Spleen (tissue), 11 donors: ENCODE measurements around the gene GFER. TPM values are rescaled to one million over a fixed set of nuclear protein-coding genes. Genes with fewer than 3 reads are reported as not detected.

Source experiments
- DNase-seq: peaks from one replicate; pipeline ENCODE4 v3.0.0-alpha.2; 2020
- H3K27ac ChIP-seq, 8 donors: fragments of 200-600 bp; sonication (generic) in 7 of 8; 1 replicate in 4 of 8; 2 replicates in 4 of 8; pipeline versions ENCODE4 v1.5.0 to v1.8.0; 2016 to 2021; ENCODE audit warnings: inconsistent platforms in 4 of 8, mild to moderate bottlenecking in 4 of 8, moderate library complexity in 1 of 8
- H3K27me3 ChIP-seq, 7 donors: fragments of 200-600 bp; sonication (generic) in 6 of 7; replicated peaks in 1 of 7; 1 replicate in 4 of 7; 2 replicates in 3 of 7; pipeline versions ENCODE4 v1.5.0 to v1.8.0; 2016 to 2021; ENCODE audit warnings: inconsistent platforms in 3 of 7, mild to moderate bottlenecking in 1 of 7
- H3K36me3 ChIP-seq, 6 donors: fragments of 200-600 bp; sonication (generic) in 5 of 6; 1 replicate in 4 of 6; 2 replicates in 2 of 6; pipeline versions ENCODE4 v1.5.0 to v1.8.0; 2016 to 2021; ENCODE audit warnings: inconsistent platforms in 2 of 6
- H3K4me1 ChIP-seq, 6 donors: fragments of 200-600 bp; sonication (generic) in 5 of 6; 1 replicate in 3 of 6; 2 replicates in 3 of 6; pipeline versions ENCODE4 v1.5.0 to v1.8.0; 2016 to 2021; ENCODE audit warnings: inconsistent platforms in 3 of 6
- H3K4me3 ChIP-seq, 8 donors: fragments of 200-600 bp; sonication (generic) in 7 of 8; 1 replicate in 4 of 8; 2 replicates in 4 of 8; pipeline versions ENCODE4 v1.5.0 to v1.8.0; 2016 to 2021; ENCODE audit warnings: inconsistent platforms in 4 of 8, mild to moderate bottlenecking in 4 of 8, moderate library complexity in 2 of 8
- H3K9me3 ChIP-seq, 8 donors: fragments of 200-600 bp; sonication (generic) in 7 of 8; 1 replicate in 4 of 8; 2 replicates in 4 of 8; pipeline versions ENCODE4 v1.5.0 to v1.8.0; 2016 to 2021; ENCODE audit warnings: inconsistent platforms in 4 of 8
- POLR2A ChIP-seq, 3 donors: fragments of 450-650 bp; IDR thresholded peaks; one replicate each; pipeline ENCODE4 v1.5.1; 2017; ENCODE audit warnings: antibody characterized with exemption in 3 of 3, mild to moderate bottlenecking in 1 of 3
- POLR2AphosphoS5 ChIP-seq, 3 donors: sonication (generic); formaldehyde crosslinking; IDR thresholded peaks; one replicate each; pipeline ENCODE4 v1.5.1; 2017; ENCODE audit warnings: antibody characterized with exemption in 3 of 3
- WGBS, 5 donors: extraction: QIAGEN DNeasy Blood & Tissue Kit in 3 of 5; methylation state at CpG; one replicate each; pipeline versions ENCODE4 v1.1.5 to v1.1.7; 2013 to 2018; 5-methylcytosine and 5-hydroxymethylcytosine counted together
- intact Hi-C: fragments of 100-400 bp; cut with DNase I; formaldehyde crosslinking; loops from one replicate; pipeline ENCODE4 v1.15.0; 2023; ENCODE audit warnings: low total_unique reads
- polyA plus RNA-seq, 3 donors: library from polyadenylated mRNA; stranded (reverse); fragments of 200-250 nt; gene quantifications; one replicate each; pipeline ENCODE4 v1.2.1, GENCODE V29; 2013
- total RNA-seq, 7 donors: library from RNA; depleted of rRNA in 3 of 7; stranded (reverse); fragments of >200 nt in 3 of 7; fragmentation: NEBNext Ultra II Directional in 4 of 7; extraction: Animal tissue kit (Norgen Biotek cat#: 25700) in 4 of 7; gene quantifications; one replicate each; pipeline versions ENCODE4 v1.1.0 to v1.2.1, GENCODE V29; 2016 to 2021
- TF ChIP-seq, protein P1 (sequence below), 11 experiments: fragments of 200-600 bp in 7 of 11; fragments of 450-650 bp in 4 of 11; sonication (generic) in 4 of 11; IDR thresholded peaks in 8 of 11; conservative IDR thresholded peaks in 3 of 11; 1 replicate in 7 of 11; 2 replicates in 4 of 11; pipeline versions ENCODE4 v1.4.0 to v1.8.0; 2016 to 2021; ENCODE audit warnings: antibody characterized with exemption in 11 of 11, inconsistent platforms in 4 of 11, mild to moderate bottlenecking in 1 of 11
- donor health status: healthy with polysubstance abuse.
- donor health status: DM: no; HTN: no; CAD: no; lungs with moderate emphysema.
- donor health status: DM: no; HTN: no; CAD: no.
- donor health status: Bipolar disorder and iron deficiency.
- donor health status: healthy.
- donor health status: DM: no; HTN: no; CAD: no.
- donor health status: DM: yes; HTN: yes; CAD: no.

GFER gene
- total and polyA plus RNA-seq, 10 donors: 9.6 to 36.0 (median 22.8) TPM

- H3K27me3 ChIP-seq: peaks cover 0 to 10% (median 0%) of the 10 kb centered on the region in 7 donors
- peak overlapping the region in 6 of 8 donors; percentile 66 to 95 (median 84) for H3K4me3 ChIP-seq
- intact Hi-C loops: no loop called here
- TF ChIP-seq, protein P1, sequence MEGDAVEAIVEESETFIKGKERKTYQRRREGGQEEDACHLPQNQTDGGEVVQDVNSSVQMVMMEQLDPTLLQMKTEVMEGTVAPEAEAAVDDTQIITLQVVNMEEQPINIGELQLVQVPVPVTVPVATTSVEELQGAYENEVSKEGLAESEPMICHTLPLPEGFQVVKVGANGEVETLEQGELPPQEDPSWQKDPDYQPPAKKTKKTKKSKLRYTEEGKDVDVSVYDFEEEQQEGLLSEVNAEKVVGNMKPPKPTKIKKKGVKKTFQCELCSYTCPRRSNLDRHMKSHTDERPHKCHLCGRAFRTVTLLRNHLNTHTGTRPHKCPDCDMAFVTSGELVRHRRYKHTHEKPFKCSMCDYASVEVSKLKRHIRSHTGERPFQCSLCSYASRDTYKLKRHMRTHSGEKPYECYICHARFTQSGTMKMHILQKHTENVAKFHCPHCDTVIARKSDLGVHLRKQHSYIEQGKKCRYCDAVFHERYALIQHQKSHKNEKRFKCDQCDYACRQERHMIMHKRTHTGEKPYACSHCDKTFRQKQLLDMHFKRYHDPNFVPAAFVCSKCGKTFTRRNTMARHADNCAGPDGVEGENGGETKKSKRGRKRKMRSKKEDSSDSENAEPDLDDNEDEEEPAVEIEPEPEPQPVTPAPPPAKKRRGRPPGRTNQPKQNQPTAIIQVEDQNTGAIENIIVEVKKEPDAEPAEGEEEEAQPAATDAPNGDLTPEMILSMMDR (IDR thresholded peaks at IDR 0.05 in 8 of 11, conservative IDR thresholded peaks at IDR 0.05 in 3 of 11): no peak
- TF ChIP-seq POLR2A (IDR thresholded peaks at IDR 0.05) (no peak), POLR2AphosphoS5 (IDR thresholded peaks at IDR 0.05) (no peak)
- WGBS, 5 donors: 40 to 43% (median 42%) methylated on average over 10 to 14 of the region's 14 CpGs
- H3K9me3 ChIP-seq: no peaks in the 10 kb centered on the region
- H3K27ac ChIP-seq: peak overlapping the region in 6 of 8 donors; percentile 82 to 99 (median 90)
- peaks cover 20 to 54% (median 50%) of the 10 kb centered on the region in 6 donors for H3K4me1 ChIP-seq
- peak; percentile 82 for DNase-seq
- peaks cover 0 to 32% (median 26%) of the 10 kb centered on the region in 6 donors for H3K36me3 ChIP-seq
Observed at GRCh38 chr16:1958715-1959268, 25.2 kb upstream of the GFER start.

GRCh38 chr16:1959269-1960039 lies 24.5 kb upstream of the GFER start, which contains the start of gene NDUFB10:
Gene NDUFB10 (plus strand): TSS chr16:1959538. CDS start chr16:1959625, 87 bp downstream.
- 0 to 1% (median 1%) methylated on average over 38 to 79 of the region's 79 CpGs for WGBS, 5 donors
- Histone ChIP-seq H3K4me1 (peaks cover 20 to 60% (median 53%) of the 10 kb centered on the region in 6 donors), H3K27me3 (peaks cover 0 to 6% (median 0%) of the 10 kb centered on the region in 7 donors), H3K9me3 (no peaks in the 10 kb centered on the region), H3K36me3 (peaks cover 0 to 33% (median 26%) of the 10 kb centered on the region in 6 donors), H3K27ac (peak within 1 kb of the TSS; percentile 71 to 99 (median 88)), H3K4me3 (peak within 1 kb of the TSS; percentile 66 to 95 (median 80))
- intact Hi-C loops: no loop called here
- DNase-seq: peak; percentile 99
- TF ChIP-seq POLR2AphosphoS5 (IDR thresholded peaks at IDR 0.05): peak; percentile 95 to 98 (median 97)
- TF ChIP-seq, protein P1 (IDR thresholded peaks at IDR 0.05 in 8 of 11, conservative IDR thresholded peaks at IDR 0.05 in 3 of 11): peak; percentile 36 to 92 (median 80)
- peak; percentile 71 to 92 (median 71) for TF ChIP-seq POLR2A (IDR thresholded peaks at IDR 0.05)

DNA sequence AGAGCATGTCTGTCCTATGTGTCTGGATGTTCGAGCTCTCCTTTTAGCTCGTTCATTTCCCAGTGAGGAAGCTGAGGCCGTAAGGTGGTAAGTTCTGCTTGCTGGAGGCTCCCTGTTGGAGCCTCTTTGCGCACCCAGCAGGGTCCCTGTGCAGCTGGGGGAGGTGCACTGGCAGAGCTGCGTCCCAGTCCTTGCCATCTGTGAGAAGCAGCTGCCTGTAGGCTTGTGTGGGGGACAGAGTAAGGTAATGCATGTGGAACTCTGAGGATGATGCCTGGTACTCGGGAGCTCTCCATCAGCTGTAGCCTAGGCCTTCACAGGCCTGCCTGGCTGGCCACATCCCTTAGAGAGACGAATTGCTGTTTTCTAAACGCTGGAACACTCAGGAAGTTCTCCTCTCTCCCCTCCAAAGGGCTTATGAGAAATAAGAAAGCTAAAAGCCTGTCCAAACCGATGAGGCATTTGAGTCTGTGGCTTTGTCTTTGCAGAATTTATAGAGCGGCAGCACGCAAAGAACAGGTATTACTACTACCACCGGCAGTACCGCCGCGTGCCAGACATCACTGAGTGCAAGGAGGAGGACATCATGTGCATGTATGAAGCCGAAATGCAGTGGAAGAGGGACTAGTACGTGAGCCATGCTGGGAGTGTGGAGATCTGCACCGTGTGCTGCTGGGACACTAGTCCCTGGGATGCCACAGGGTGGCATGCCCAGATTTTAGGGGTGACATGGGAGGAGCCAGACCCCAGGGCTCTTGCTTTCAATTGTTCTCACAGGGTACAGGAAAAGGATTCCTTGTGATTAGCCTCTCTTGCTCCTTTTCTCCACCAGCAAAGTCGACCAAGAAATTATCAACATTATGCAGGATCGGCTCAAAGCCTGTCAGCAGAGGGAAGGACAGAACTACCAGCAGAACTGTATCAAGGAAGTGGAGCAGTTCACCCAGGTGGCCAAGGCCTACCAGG lies 23.0 kb upstream of the GFER start:
- 42 to 53% (median 46%) methylated on average over 17 to 20 of the region's 20 CpGs for WGBS, 5 donors
- no peaks in the 10 kb centered on the region for H3K9me3 ChIP-seq
- H3K27me3 ChIP-seq: no peaks in the 10 kb centered on the region
- intact Hi-C loops: no loop called here
- peaks cover 0 to 33% (median 26%) of the 10 kb centered on the region in 6 donors for H3K36me3 ChIP-seq
- no peak for TF ChIP-seq POLR2A (IDR thresholded peaks at IDR 0.05)
- TF ChIP-seq, protein P1 (IDR thresholded peaks at IDR 0.05 in 8 of 11, conservative IDR thresholded peaks at IDR 0.05 in 3 of 11): no peak
- TF ChIP-seq POLR2AphosphoS5 (IDR thresholded peaks at IDR 0.05): peak; percentile 50 to 72 (median 69)
- DNase-seq: peak; percentile 76
- H3K27ac ChIP-seq: peak overlapping the region in 6 of 8 donors; percentile 34 to 99 (median 90)
- peaks cover 25 to 70% (median 62%) of the 10 kb centered on the region in 6 donors for H3K4me1 ChIP-seq
- H3K4me3 ChIP-seq: peak overlapping the region in 7 of 8 donors; percentile 66 to 95 (median 79)
